PC-3 (cell line): ENCODE results near the gene EIPR1.

Experiments
- CTCF ChIP-seq: fragments of 300-600 bp; sonication (generic); conservative IDR thresholded peaks from 2 replicates; pipeline ENCODE4 v1.5.1; 2017; ENCODE audit warnings: antibody characterized with exemption, low read depth, mild to moderate bottlenecking, low read length
- EZH2 ChIP-seq: fragments of 300-600 bp; sonication (generic); IDR thresholded peaks from one replicate; pipeline ENCODE4 v1.6.1; 2017; ENCODE audit warnings: antibody characterized with exemption, mild to moderate bottlenecking, low read length; ENCODE audit not compliant: unreplicated experiment
- EZH2phosphoT487 ChIP-seq: fragments of 300-600 bp; sonication (generic); IDR thresholded peaks from 2 replicates; pipeline ENCODE4 v1.6.1; 2018; ENCODE audit warnings: mild to moderate bottlenecking, antibody characterized with exemption, low read length, borderline replicate concordance

- TF ChIP-seq CTCF (no peak), EZH2 (no peak), EZH2phosphoT487 (no peak)
Observed at GRCh38 chr2:3256157-3256556, 121.5 kb downstream of the EIPR1 start.
